GM18867 (cell line): Measurements from ENCODE around the gene ZNF483.
"Not testable (repeated sequence)": the region's sequence is repeated elsewhere in the genome, so short reads cannot be mapped to it uniquely, and the experiment has no call there.

Source experiments
- ATAC-seq: cut with Tn5 transposase; IDR thresholded peaks from one replicate; pipeline ENCODE4 v1.9.1; 2021; ENCODE audit warnings: mild to moderate bottlenecking, moderate library complexity; ENCODE audit not compliant: unreplicated experiment

Gene ZNF483

DNA sequence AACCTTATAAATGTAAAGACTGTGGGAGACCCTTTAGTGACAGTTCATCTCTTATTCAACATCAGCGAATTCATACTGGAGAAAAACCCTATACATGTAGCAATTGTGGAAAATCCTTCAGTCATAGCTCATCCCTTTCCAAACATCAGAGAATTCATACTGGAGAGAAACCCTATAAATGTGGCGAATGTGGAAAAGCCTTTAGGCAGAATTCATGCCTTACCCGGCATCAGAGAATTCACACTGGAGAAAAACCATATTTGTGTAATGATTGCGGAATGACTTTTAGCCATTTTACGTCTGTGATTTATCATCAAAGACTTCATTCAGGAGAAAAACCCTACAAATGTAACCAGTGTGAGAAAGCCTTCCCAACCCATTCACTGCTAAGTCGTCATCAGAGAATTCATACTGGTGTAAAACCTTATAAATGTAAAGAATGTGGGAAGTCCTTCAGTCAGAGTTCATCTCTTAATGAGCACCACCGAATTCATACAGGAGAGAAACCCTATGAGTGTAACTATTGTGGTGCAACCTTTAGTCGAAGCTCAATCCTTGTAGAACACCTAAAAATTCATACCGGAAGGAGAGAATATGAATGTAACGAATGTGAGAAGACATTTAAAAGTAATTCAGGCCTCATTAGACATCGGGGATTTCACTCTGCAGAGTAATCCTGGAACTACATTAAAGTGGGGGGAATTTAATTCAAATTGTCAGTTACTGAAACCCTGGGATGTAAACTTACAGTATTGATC, 17.7 kb downstream of the ZNF483 start:
- no peak for ATAC-seq

DNA sequence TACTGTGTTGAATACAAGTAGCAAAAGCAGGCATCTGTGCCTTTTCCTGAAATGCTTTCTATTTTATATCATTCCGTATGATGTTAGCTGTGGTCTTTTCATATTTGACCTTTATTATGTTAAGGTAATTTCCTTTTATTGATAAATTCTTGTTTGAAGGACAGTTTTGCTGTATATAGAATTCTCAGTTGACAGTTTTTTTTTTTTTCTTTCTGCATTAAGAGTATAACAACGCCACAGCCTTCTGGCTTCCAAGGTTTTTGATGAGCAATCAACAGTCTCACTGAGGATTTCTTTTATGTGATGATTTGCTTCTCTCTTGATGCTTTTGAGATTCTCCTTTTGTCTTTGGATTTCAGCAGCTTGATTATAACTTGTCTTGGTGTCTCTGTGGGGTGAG, 23.6 kb downstream of the ZNF483 start:
- no peak for ATAC-seq

DNA sequence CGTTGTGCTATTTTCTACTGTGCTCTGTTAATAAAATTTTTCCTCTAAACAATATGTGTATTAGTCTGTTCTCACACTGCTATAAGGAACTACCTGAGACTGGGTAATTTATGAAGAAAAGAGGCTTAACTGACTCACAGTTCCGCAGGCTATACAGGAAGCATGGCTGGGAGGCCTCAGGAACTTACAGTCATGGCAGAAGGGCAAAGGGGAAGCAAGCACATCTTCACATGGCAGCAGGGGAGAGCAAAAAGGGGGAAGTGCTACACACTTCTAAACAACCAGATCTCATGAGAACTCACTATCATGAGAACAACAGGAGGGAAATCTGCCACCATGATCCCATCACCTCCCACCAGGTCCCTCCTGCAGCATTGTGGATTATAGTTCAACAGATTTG, 30.4 kb downstream of the ZNF483 start:
- not testable (repeated sequence) for ATAC-seq

DNA sequence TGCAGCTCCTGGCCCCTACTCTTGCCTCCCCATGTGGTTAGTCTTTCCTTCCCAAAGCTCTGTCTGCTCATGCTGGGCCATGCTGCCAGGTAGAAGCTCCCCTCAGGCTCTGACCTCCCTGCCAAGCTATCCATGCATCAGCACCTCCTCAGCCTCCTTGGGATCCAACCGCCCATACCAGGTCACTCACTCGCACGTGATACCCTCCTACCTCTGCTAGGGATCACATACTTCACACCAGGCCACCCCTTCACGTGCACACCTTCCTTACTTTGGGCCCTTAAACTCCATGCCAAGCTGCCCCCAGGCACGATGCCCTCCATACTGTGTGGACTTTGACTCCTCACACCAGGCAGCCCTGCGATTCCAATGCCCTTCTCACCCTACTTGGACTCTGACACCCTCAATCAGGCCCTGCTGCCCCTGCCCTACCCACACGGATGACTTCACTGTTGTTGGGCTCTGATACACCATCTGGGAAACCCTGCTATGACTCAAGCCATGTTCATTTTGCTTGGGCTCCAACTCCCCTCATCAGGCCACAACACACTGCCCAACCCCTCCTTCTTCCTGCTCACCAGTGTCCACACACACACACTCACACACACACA, 34.1 kb downstream of the ZNF483 start:
- no peak for ATAC-seq

DNA sequence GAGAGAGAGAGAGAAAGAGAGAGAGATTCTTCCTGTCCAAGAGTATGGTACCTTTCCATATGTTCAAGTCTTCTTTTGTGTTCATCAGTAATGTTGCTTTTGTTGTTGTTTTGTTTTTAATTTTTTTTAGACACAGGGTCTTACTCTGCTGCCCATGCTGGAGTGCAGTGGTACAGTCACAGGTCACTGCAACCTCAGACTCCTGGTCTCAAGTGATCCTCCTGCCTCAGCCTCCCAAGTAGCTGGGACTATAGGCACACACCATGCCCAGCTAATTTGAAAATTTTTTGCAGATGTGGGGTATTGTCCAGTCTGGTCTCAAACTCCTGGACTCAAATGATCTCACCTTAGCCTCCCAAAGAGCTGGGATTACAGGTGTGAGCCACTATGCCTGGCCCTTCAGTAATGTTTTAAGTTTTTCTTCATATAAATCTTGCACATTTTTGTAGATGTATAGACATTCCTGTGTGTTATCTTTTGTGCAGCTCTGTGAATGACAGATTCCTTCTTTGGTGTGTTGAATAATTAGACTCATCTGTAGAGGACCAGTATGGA, 36.3 kb downstream of the ZNF483 start:
- ATAC-seq: no peak

DNA sequence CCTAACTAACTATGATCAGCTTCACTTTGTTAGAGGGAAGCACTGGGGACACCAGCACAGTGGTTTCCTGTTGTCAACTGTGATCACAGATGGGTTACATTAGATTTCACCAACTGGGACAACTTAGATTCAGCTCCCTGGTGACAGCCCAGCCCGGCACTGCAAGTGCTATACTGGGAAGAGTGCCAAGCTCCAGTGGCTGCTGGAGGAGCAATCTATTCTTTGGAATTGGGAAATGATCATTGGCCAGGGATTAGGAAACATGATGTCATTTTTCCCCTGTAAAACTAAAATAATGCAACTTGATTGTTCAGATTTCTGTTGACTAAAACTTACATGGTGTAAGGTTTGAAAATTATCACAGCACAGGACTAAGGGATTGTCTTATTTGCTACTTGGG, 41.3 kb downstream of the ZNF483 start:
- no peak for ATAC-seq

- not testable (repeated sequence) for ATAC-seq
Measured at GRCh38 chr9:111568127-111568526, 43.1 kb downstream of the ZNF483 start.

DNA sequence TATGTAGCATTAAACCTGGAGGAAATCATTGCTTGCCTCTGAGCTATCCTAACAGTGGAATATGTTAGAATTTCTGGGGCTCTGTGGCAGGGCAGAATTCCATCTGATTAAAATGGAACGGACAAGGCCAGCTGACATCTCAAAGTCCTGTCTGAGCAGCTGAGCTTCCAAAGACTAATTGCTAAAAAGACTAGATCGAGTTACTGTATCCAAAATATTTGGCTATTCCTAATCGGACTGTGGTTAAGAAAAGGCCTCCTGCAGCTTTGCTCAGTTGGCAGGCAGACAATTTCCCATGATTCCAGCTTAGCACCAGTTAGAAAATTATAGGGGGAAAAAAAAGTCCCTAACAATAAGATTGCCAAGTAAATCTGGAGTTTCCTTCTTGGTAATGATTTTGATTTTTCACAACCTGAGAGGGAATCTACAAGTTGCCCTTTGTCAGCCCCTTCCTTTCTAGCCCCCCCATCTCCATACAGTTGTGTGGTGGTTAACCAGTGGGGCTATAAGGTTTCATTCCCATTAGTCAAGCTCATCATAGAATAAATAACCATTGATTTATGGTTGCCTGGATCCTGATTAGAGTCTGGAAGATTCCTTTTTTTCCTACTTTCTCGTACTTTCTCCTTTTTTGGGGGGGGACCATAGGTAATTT, 48.1 kb downstream of the ZNF483 start:
- ATAC-seq: no peak

- ATAC-seq: no peak
Measured at GRCh38 chr9:111582888-111583287, 57.9 kb downstream of the ZNF483 start.

GRCh38 chr9:111586378-111586777, 61.4 kb downstream of the ZNF483 start:
- no peak for ATAC-seq

- no peak for ATAC-seq
Measured at GRCh38 chr9:111588846-111589245, 63.9 kb downstream of the ZNF483 start.

DNA sequence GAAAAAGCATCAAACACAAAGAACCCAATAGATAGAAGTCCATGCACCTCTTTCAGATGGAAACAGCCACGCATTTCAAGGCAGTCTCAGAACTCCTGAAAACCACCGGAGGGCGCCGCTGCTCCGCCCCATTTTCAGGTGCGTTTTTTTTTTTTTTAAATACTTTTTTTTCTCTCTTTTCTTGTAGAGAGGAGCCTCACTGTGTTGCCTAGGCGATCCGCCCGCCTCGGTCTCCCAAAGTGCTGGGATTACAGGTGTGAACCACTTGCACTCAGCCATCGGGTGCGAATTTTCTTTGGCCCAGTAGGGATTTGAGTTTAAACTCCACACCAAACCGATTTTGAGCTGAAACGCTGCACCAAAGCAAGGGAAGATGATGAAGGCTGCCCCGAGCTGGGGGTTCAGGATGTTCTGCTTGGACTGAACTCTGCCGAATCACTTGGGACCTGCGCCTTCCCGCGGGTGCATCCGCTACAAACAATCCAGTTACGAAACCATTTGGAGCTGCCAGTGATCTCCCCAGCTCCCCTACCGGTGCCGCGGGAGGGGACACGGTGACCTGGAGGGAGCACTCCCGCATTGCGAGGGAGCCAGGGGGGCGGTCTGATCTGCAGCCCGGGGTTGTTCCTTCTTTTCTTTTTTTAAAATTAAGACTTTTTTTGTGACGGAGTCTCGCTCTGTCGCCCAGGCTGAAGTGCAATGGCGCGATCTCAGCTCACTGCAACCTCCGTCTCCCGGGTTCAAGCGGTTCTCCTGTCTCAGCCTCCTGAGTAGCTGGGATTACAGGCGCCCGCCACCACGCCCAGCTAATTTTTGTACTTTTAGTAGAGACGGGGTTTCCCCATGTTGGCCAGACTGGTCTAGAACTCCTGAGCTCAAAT, 73.1 kb downstream of the ZNF483 start:
- ATAC-seq: peak; percentile 48

GRCh38 chr9:111598733-111599091, 73.7 kb downstream of the ZNF483 start:
- ATAC-seq: peak; percentile 25

DNA sequence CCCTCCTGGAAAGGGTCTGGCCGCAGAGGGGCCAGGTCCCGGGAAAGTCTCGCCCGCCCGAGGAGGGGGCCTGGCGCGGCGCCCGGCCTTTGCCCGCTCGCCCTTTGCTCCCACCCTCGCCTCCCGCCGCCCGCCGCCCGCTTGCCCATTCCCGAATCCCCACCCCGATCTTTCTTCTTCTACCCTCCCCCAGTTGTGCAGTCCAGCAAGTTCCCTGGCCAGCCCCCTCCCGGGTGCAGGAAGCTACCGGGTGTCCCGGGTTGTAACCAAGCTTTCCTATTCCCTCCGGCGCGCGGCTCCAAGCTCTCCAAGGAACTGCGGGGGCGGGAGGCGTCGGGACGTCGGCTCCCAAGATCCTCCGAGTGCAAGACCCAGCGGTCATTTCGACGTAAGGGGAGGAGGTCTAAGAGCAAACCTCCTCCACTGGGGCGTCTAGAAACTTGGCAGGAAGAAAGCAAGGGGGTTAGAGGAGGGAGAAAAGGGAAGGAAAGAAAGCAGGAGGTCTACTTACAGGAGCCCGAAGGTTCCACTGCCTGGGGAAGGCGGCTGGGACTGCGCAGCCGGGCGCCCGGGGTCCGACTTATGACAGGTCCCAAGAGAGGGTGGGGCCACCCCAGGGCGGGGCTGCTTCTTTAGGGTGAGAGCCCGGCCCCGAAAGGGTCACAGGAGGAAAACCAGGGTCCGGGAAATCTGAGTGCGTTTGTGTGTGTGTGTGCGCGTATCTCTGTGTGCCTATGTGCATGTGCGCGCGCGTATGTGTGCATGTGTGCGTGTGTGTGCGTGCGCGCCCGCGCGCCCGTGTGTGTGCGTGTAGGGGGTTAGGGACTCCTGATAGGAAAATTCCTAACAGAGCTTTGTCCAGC, 74.3 kb downstream of the ZNF483 start, which contains the start of gene PTGR1:
Gene PTGR1 (minus strand): TSS at position 556 of the 863 bp plus-strand sequence. CDS start 2,225 bp downstream, outside the sequence.
- ATAC-seq: no peak

DNA sequence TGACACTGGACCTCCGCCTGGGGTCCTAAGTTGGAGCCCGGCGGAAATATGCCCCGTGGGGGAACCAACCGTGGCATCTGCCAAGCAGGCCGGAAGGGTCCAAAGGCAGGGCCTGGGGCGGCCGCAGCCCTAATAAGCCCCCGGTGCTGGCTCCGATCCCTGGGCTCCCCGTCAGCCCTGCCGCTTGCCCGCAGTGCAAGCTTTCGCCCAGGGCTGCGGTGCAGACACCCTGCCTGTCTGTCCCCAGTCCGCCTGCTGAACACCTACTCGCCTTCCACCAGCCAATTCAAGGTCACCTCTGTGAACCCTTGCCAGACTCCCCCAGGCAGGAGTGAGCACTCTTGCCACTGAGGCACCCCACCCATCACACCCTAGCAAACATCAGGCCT, 75.0 kb downstream of the ZNF483 start:
- no peak for ATAC-seq

DNA sequence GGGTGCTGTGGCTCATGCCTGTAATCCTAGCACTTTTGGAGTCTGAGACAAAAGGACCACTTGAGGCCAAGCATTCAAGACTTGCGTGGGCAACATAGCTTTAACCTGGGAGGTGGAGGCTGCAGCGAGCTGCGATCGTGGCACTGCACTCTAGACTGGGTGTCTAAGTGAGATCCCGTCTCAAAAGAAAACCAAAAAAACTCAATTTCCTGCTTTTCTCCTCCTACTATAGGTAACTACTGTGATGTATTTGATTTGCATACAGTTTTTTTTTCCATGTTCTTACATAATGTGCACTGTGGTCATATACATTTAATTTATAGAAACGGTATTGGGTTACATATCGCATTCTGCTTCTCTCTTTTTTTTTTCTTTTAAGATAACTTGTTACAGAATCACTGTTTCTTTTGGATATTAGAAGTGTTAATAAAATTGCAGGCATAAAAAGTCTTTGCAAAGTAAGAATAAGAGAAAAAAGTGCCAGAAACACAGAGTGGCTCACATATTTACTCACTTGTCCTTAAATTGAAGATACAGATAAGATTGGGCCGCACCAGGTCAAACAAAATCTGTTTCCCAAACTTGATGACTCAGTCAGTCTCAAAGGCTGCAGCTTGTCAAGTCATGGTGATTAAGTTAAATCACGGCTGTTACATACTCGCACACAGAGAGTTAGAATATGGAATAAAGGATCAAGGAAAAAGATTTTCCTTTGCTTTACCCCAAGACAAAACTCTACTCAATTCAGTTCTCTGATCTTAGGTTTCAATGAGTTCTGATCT, 76.4 kb downstream of the ZNF483 start:
- ATAC-seq: no peak

GRCh38 chr9:111603041-111603440, 78.1 kb downstream of the ZNF483 start:
- ATAC-seq: no peak

- no peak for ATAC-seq
Measured at GRCh38 chr9:111604054-111604615, 79.2 kb downstream of the ZNF483 start.

DNA sequence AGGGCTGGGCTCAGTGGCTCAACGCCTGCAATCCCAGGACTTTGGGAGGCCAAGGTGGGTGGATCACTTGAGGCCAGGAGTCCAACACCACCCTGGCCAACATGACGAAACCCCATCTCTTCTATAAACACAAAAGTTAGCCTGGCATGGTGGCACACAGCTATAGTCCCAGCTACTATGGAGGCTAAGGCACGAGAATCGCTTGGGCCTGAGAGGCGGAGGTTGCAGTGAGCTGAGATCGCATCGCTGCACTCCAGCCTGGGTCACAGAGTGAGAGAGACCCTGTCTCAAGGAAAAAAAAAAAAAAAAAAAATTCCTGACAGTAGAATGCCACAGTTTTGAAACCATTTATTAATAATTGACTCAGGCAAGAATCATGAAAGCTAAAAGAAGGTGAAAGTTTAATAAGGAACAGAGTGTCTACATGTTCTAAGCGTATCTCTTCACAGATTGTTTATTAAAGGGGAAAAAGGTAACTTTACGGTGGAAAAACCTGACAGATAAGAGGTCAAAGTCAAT, 80.1 kb downstream of the ZNF483 start:
- no peak for ATAC-seq
